A549 treated with Hydrocortisone at 1 μM for 4 hours (cell line): ENCODE measurements around the gene KCNH2. TPM values are rescaled to one million over a fixed set of nuclear protein-coding genes. Genes with fewer than 3 reads are reported as not detected.

Experiments
- total RNA-seq: library from RNA; stranded (reverse); fragments of 200-300 nt; extraction: Qiagen RNA extraction; gene quantifications from 5 replicates; pipeline ENCODE4 v1.2.3, GENCODE V29; 2022

KCNH2 gene
- 2.9 to 3.6 TPM (median 3.3 TPM) in 5 replicates for total RNA-seq

GRCh38 chr7:150978126-150978789 lies at the start of gene KCNH2:
KCNH2 (minus strand) TSS chr7:150978321; CDS start chr7:150977913, 408 bp downstream.

GRCh38 chr7:151024435-151025056 lies 46.4 kb upstream of the KCNH2 start, which contains the start of gene ATG9B:
ATG9B (minus strand) TSS chr7:151024494; CDS start chr7:151024423, 71 bp downstream.

GRCh38 chr7:150990416-150991186 lies 12.5 kb upstream of the KCNH2 start, which contains the start of gene NOS3:
NOS3 (plus strand) TSS chr7:150991017; CDS start chr7:150993804, 2,787 bp downstream.

Other genes starting within 250 kb of the KCNH2 start
- not detected in 5 replicates for gene GIMAP5, start 240.9 kb downstream of the KCNH2 start, total RNA-seq
- 0.10 to 0.17 TPM (median 0.13 TPM) in 3 of 5 replicates, not detected in the others for gene TMEM176B, start 178.0 kb downstream of the KCNH2 start, total RNA-seq
- gene TMEM176A, start 177.6 kb downstream of the KCNH2 start, total RNA-seq, result not detected in 5 replicates
- 0.06 to 0.10 TPM in 2 of 5 replicates, not detected in the others for gene AOC1, start 125.8 kb downstream of the KCNH2 start, total RNA-seq
- 0.33 to 0.51 TPM (median 0.38 TPM) in 5 replicates for gene NOS3, start 12.7 kb upstream of the KCNH2 start, total RNA-seq
- 0.34 to 1.1 TPM (median 0.70 TPM) in 5 replicates for gene ATG9B, start 46.2 kb upstream of the KCNH2 start, total RNA-seq
- gene ABCB8, start 50.1 kb upstream of the KCNH2 start, total RNA-seq, result 40.2 to 49.4 TPM (median 46.1 TPM) in 5 replicates
- gene ASIC3, start 70.2 kb upstream of the KCNH2 start, total RNA-seq, result 6.0 to 10.8 TPM (median 9.5 TPM) in 5 replicates
- 29.7 to 32.8 TPM (median 32.5 TPM) in 5 replicates for gene CDK5, start 79.6 kb upstream of the KCNH2 start, total RNA-seq
- gene SLC4A2, start 81.3 kb upstream of the KCNH2 start, total RNA-seq, result 201 to 272 TPM (median 246 TPM) in 5 replicates
- 58.8 to 75.1 TPM (median 73.7 TPM) in 5 replicates for gene FASTK, start 102.5 kb upstream of the KCNH2 start, total RNA-seq
- 37.6 to 56.1 TPM (median 55.7 TPM) in 5 replicates for gene TMUB1, start 105.2 kb upstream of the KCNH2 start, total RNA-seq
- 52.0 to 61.2 TPM (median 56.3 TPM) in 5 replicates for gene AGAP3, start 108.2 kb upstream of the KCNH2 start, total RNA-seq
- gene GBX1, start 189.4 kb upstream of the KCNH2 start, total RNA-seq, result 0.10 to 0.17 TPM in 2 of 5 replicates, not detected in the others
- gene ASB10, start 208.9 kb upstream of the KCNH2 start, total RNA-seq, result not detected in 5 replicates
- not detected in 5 replicates for gene H2BK1, start 232.2 kb upstream of the KCNH2 start, total RNA-seq
- 59.6 to 71.5 TPM (median 61.7 TPM) in 5 replicates for gene ABCF2, start 248.9 kb upstream of the KCNH2 start, total RNA-seq